Right ventricle myocardium inferior (tissue), 1 donor: Measurements from ENCODE around the gene OXCT1. TPM values are rescaled to one million over a fixed set of nuclear protein-coding genes. Genes with fewer than 3 reads are reported as not detected.

Experiments
- ATAC-seq: fragments of 200-7000 bp; cut with Tn5 transposase; one replicate; pipeline ENCODE4 v1.9.1; 2020; ENCODE audit warnings: mild to moderate bottlenecking, moderate library complexity
- DNase-seq: peaks from one replicate; pipeline ENCODE4 v3.0.0; 2021; ENCODE audit errors: missing footprints
- intact Hi-C: fragments of 100-400 bp; cut with DNase I; formaldehyde crosslinking; loops from one replicate; pipeline ENCODE4 v1.11.0; 2022
- total RNA-seq: library from RNA; stranded (reverse); fragmentation: NEBNext Ultra II Directional; extraction: Animal tissue kit (Norgen Biotek cat#: 25700); gene quantifications from one replicate; pipeline ENCODE4 v1.2.1, GENCODE V29; 2021
- donor health status: DM: no; HTN: yes; CAD: no; lungs with severe emphysema.

The OXCT1 gene
- total RNA-seq, 1 donor from 2014 or later = 128 TPM

GRCh38 chr5:41795125-41795524, 75.1 kb downstream of the OXCT1 start:
- intact Hi-C loops = no loop called here
- no peak for ATAC-seq
- DNase-seq = no peak

DNA sequence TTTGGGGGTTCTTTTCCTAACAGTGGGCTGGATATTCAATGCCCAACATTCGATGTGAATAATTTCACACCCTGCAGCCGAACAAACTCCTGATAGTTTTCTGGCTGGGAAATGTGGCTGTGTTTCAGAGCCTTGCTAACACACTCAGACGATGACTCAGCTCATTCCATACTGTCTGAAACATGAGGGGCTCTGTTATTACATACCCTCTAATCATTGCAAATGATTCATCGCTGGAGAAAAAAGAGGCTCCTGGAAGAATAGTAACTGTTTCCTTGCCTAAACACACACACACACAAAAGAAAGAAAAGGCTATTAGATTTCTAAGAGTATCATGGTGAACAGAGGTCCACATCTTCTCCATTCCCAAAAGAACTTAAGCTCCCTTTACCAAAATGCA, 75.8 kb downstream of the OXCT1 start:
- intact Hi-C loops = no loop called here
- ATAC-seq (peak; percentile 65), DNase-seq (no peak)

- DNase-seq (no peak), ATAC-seq (no peak)
- intact Hi-C loops = no loop called here
Measured at GRCh38 chr5:41793141-41793770, 77.0 kb downstream of the OXCT1 start.

DNA sequence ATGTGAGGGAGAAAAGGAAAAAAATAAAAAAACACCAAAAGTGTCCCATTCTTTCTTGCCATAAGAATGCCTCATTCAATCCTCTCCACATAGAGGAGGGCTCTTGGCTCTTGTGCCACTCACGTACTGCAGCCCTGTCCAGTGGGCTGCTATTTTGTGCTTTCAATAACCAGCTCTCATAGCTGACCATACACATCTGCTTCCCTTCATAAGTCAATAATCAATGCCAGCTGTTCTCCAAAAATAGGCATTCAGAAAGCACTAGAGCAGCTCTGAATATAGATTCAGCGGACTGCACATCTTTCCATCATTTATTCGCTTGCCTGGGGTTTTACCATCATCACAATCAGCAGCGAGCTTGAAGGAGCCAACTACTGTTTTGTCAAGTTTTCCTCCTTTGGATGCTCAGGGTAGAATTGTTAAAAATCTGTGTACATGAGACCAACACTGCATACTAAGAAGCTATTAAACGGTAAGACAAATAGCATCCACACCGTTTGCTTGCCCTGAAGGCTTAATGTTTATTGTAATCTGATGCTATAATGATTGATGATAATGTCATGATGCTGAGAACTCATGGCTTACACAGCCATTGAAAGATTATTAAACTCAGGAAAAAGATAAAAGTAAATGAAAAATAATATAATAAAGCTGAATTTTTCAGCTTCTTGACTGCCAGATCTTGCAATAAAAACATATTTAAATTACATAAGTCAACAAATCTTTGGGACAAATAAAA, 80.0 kb downstream of the OXCT1 start:
- intact Hi-C loops = no loop called here
- ATAC-seq (no peak), DNase-seq (no peak)

DNA sequence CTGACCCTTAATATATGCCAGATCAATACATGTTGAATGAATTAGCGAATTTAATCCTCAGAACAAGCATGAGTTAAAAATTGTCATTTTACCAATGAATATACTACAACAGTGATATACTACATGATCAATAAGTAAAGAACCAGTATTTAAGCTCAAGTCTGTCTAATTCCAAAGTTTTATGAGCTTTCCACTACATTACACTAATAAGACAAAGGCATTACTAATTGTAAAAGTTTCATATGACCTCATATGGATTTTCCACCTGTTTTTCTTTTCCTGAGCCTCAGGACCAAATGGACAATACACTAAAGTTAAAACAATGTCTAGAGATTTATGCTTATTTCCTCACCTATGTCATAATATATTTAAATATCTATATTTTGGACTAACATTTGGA, 80.8 kb downstream of the OXCT1 start:
- no peak for ATAC-seq
- no peak for DNase-seq
- intact Hi-C loops = no loop called here

GRCh38 chr5:41788941-41789368, 81.3 kb downstream of the OXCT1 start:
- ATAC-seq = no peak
- intact Hi-C loops = no loop called here
- DNase-seq = no peak

GRCh38 chr5:41787265-41787664, 83.0 kb downstream of the OXCT1 start:
- DNase-seq = no peak
- intact Hi-C loops = no loop called here
- no peak for ATAC-seq

- intact Hi-C loops = no loop called here
- DNase-seq = no peak
- ATAC-seq = no peak
Measured at GRCh38 chr5:41785061-41785460, 85.2 kb downstream of the OXCT1 start.

GRCh38 chr5:41778410-41778809, 91.8 kb downstream of the OXCT1 start:
- DNase-seq (no peak), ATAC-seq (no peak)
- intact Hi-C loops = no loop called here

- ATAC-seq = no peak
- intact Hi-C loops = no loop called here
- DNase-seq = no peak
Measured at GRCh38 chr5:41776435-41776834, 93.8 kb downstream of the OXCT1 start.

DNA sequence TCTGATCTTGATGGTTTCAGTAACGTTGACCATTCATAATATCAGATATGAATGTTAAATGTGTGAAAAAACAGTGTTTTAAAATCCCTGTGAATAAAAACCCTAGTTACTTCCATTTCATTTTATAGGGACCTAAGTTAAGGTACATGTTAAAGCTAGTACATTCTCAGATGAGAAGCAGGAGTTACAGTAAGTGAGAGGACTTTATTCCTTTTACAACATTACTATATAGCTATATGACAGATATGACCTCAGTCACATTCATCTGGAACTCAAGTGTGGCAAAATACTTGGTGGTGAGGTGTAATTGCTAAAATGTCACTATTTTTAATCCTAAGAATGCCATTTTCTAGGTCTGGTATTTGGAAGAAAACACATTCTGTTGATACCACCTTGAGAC, 96.4 kb downstream of the OXCT1 start:
- no peak for DNase-seq
- intact Hi-C loops = no loop called here
- ATAC-seq = no peak

DNA sequence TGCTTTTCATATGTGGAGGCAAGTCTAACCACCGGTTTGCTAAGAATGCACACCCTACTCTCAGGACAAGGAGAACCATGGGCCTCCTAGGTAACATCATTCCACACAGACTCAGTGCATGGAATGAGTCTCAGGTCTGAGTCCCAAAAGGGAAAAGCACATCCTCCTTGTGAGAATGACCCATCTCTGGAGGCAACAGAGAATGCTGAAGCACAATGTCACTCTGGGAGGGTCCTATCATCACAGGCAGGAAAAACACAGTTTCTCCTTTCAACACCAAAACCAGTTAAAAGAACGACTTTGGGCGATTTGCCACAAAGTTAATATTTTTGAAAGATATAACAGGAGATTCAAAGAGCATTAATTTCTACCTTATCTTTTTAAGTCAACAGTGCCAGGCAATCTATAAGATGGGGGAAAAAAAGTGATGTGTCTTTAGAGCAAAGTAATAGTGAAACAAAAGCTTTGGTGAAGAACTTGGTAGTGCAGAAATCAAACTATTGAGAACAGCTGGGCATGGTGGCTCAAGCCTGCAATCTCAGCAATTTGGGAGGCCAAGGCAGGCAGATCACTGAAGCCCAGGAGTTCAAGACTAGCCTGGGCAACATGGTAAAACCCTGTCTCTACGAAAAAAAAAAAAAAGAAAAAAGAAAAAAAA, 97.3 kb downstream of the OXCT1 start:
- intact Hi-C loops = no loop called here
- no peak for ATAC-seq

DNA sequence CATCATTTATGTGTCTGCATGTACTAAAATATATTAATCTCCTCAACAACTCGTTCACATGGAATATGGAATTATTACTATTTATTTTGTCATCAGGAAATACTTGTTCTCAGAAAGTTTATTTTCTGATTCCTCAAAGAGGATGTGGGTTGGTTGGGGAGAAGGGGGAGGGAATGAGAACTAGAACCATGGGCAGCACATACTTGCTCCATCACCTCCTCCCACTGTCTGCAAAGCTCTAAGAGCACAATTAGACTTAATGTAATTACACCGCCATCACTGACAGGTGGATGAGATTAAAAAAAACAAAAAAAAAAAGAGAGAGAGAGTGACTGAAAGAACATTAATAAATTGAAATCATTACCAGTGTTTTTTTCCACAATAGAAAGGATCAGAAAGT, 98.2 kb downstream of the OXCT1 start:
- DNase-seq = no peak
- no peak for ATAC-seq
- intact Hi-C loops = no loop called here

More for the DNA sequence above, 97.3 kb downstream of the OXCT1 start:
- no peak for DNase-seq

DNA sequence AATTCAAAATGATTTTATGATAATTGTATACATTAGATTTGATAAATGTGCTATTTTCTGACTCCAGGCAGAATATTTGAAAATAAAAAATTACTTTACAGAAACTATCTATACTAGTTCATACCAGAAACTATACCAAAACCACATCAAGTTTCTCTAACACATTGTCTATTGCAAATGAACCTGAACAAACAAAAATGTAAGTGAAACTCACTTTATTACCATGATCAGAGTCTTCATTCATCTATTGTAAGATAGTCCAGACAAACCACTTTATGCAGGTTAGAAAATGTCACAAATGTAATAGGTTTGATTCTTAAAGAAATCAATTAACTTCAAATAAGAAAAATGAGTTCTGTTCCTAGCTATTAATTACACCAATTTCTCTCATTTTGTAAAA, 99.4 kb downstream of the OXCT1 start:
- ATAC-seq (no peak), DNase-seq (no peak)
- intact Hi-C loops = no loop called here

DNA sequence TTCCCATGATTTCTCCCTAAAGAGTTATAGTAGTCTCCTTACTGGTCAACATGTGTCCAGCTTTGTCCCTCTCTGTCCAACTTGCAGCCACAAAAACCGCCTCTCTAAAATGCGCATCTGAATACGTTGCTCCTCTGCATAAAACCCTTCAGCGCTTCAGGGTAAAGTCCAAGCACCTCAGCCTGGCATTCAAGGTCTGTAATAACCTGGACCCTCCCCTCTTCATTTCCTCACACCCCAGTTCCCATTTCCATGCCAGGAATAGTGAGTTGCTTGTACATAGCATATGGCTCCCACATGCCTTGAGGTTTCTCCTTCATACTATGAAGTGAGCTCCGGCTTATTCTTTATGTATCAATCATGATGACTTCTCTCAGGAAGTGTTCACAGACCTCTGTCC, 101.5 kb downstream of the OXCT1 start:
- intact Hi-C loops = no loop called here
- DNase-seq (no peak), ATAC-seq (no peak)

DNA sequence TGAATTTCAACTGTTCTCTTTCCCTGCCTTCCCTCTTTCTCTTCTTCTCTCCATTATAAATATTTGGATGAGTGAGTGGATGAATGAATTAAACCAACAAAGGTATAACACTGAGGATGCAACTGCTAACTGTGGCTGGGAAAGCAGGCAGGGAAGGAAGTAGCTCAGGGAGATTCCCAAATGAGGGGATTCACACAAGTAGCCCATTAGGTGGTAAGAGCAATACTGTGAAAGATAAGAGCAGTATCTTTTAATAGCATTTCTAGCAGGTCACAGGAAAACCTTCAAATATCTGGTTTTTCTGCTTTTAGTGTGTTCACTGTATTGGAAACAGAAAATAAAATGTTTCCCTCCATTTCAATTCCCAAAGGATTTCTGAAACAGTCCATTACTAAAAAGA, 105.6 kb downstream of the OXCT1 start:
- intact Hi-C loops = no loop called here
- no peak for DNase-seq
- ATAC-seq = no peak

DNA sequence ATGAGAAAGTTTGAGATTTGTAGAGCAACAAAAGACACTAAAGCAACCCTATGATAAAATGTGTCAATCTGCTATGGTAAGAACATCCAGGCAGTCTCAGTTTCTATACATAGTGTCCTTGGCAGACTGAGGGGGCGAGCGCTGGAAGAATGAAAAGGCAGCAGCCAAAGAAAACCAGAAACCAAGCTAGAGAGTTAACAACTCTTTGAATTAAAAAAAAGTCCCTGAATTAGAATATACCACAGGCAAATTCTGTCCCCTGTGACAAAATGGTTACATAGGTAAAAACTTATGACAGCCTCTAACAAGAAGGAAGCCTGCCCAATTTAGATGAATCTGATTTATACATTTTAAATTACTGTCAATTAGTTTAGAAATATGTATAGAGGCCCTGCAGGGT, 106.7 kb downstream of the OXCT1 start:
- intact Hi-C loops = no loop called here
- ATAC-seq (no peak), DNase-seq (no peak)

- intact Hi-C loops = no loop called here
- DNase-seq = no peak
- ATAC-seq = no peak
Measured at GRCh38 chr5:41763081-41763480, 107.1 kb downstream of the OXCT1 start.

DNA sequence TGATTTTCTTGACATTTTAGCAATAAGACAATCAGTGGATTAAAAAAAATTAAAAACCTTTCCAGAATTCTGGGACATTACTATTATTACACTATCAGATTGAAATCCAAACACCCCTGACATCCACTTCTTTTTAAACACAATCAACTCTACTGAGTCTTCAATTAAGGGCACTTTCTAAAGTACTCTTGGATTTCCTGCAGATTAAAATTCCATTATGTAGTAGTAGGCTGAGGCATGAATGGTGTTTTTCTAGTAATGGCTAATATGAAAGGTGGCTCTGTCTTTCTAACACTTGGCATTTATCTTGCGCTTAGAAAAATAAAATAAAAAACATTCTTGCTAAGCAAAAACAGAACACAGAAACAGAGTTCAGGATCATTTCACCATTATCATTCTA, 107.8 kb downstream of the OXCT1 start:
- ATAC-seq = no peak
- DNase-seq = no peak
- intact Hi-C loops = no loop called here

DNA sequence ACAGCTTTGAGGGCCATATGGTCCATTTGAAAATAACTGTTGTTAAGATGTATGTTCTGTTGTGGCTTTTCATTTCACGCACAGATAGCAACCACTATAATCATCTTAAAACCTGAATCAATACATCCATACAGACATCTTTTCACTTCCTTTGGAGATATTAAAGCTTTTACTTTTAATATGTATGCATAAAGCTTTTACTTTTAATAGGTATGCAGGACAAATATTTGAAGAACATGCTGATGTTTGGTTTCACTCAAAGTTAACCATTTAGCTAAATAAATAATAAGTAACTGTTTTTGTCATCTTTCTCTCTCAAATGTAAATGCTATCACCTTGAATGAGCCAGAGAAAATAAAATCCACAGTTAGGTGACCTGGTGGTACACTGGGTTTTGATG, 108.6 kb downstream of the OXCT1 start:
- ATAC-seq (no peak), DNase-seq (no peak)
- intact Hi-C loops = no loop called here
